Body of pancreas (tissue), 4 donors: ENCODE measurements around the gene GDPD3. TPM values are rescaled to one million over a fixed set of nuclear protein-coding genes. Genes with fewer than 3 reads are reported as not detected.

Experiments used
- ATAC-seq: fragments of 150-250 bp; one replicate; pipeline ENCODE4 v1.9.1; 2016
- DNase-seq, 4 donors: peaks; one replicate each; pipeline ENCODE4 v3.0.0-alpha.2; 2019
- H3K27ac ChIP-seq, 4 donors: fragments of 200-600 bp; sonication (generic); 1 replicate in 3 of 4; 2 replicates in 1 of 4; pipeline versions ENCODE4 v1.5.1 to v1.6.1; 2016 to 2019; ENCODE audit warnings: mild to moderate bottlenecking in 1 of 4, mixed read lengths in 1 of 4, moderate library complexity in 1 of 4
- H3K27me3 ChIP-seq, 2 donors: fragments of 200-600 bp; sonication (generic); one replicate each; pipeline ENCODE4 v1.6.0; 2016; ENCODE audit warnings: mild to moderate bottlenecking in 1 of 2
- H3K36me3 ChIP-seq, 2 donors: fragments of 200-600 bp; sonication (generic); replicated peaks in 1 of 2; 2 replicates each; pipeline ENCODE4 v1.5.1; 2016; ENCODE audit warnings: low read depth in 2 of 2; ENCODE audit not compliant: insufficient read depth in 1 of 2
- H3K4me1 ChIP-seq: fragments of 200-600 bp; sonication (generic); one replicate; pipeline ENCODE4 v1.6.0; 2016
- H3K4me3 ChIP-seq, 2 donors: fragments of 200-600 bp; sonication (generic); 1 replicate in 1 of 2; 2 replicates in 1 of 2; pipeline ENCODE4 v1.5.1; 2016 to 2019
- H3K9me3 ChIP-seq, 3 donors: fragments of 200-600 bp; sonication (generic); 1 replicate in 2 of 3; 2 replicates in 1 of 3; pipeline ENCODE4 v1.5.1; 2016
- CTCF ChIP-seq, 7 experiments: fragments of 450-650 bp in 4 of 7; fragments of 200-600 bp in 3 of 7; sonication (generic) in 3 of 7; IDR thresholded peaks; one replicate each; pipeline ENCODE4 v1.5.1; 2016 to 2019; ENCODE audit warnings: antibody characterized with exemption in 7 of 7
- POLR2A ChIP-seq, 3 donors: fragments of 450-650 bp; IDR thresholded peaks; one replicate each; pipeline ENCODE4 v1.6.1; 2016; ENCODE audit warnings: antibody characterized with exemption in 3 of 3, mild to moderate bottlenecking in 2 of 3
- whole genome bisulfite sequencing, 2 donors: methylation state at CpG; one replicate each; pipeline ENCODE4 v1.1.5; 2017; 5-methylcytosine and 5-hydroxymethylcytosine counted together
- intact Hi-C: fragments of 100-400 bp; cut with DNase I; formaldehyde crosslinking; loops from one replicate; pipeline ENCODE4 v1.15.1; 2023
- total RNA-seq, 2 donors: library from RNA; depleted of rRNA; stranded (reverse); fragments of >200 nt; gene quantifications; one replicate each; pipeline ENCODE4 v1.1.0, GENCODE V29; 2016

The GDPD3 gene
- total RNA-seq, 2 donors from 2014 or later = 1.8 TPM; not detected in 1

GRCh38 chr16:30108059-30108850, 5.1 kb downstream of the GDPD3 start:
- no peak overlapping the region for H3K27ac ChIP-seq
- no peak for ATAC-seq

GRCh38 chr16:30104492-30104891, 8.8 kb downstream of the GDPD3 start:
- ATAC-seq = no peak
- no peaks in the 10 kb centered on the region for H3K9me3 ChIP-seq
- no peaks in the 10 kb centered on the region for H3K4me1 ChIP-seq
- no peak for DNase-seq
- TF ChIP-seq POLR2A (IDR thresholded peaks at IDR 0.05) (no peak), CTCF (IDR thresholded peaks at IDR 0.05) (no peak)
- H3K4me3 ChIP-seq = no peak overlapping the region
- no peak overlapping the region for H3K27ac ChIP-seq
- H3K27me3 ChIP-seq = no peaks in the 10 kb centered on the region
- WGBS, 2 donors = 52 to 58% methylated on average over 6 of the region's 6 CpGs
- no peaks in the 10 kb centered on the region for H3K36me3 ChIP-seq
- intact Hi-C loops = no loop called here

More at GRCh38 chr16:30108059-30108850, 5.1 kb downstream of the GDPD3 start:
- Histone ChIP-seq H3K27me3 (no peaks in the 10 kb centered on the region), H3K4me1 (no peaks in the 10 kb centered on the region), H3K9me3 (no peaks in the 10 kb centered on the region), H3K4me3 (no peak overlapping the region), H3K36me3 (no peaks in the 10 kb centered on the region)
- 91 to 97% methylated on average over 8 to 13 of the region's 15 CpGs for WGBS, 2 donors
- no peak for DNase-seq
- intact Hi-C loops = no loop called here
- TF ChIP-seq CTCF (IDR thresholded peaks at IDR 0.05) = no peak
- TF ChIP-seq POLR2A (IDR thresholded peaks at IDR 0.05) = no peak

GRCh38 chr16:30104090-30104489, 9.2 kb downstream of the GDPD3 start:
- H3K4me1 ChIP-seq = no peaks in the 10 kb centered on the region
- no peak for TF ChIP-seq POLR2A (IDR thresholded peaks at IDR 0.05)
- TF ChIP-seq CTCF (IDR thresholded peaks at IDR 0.05) = no peak
- H3K27me3 ChIP-seq = no peaks in the 10 kb centered on the region
- 80 to 83% methylated on average over 4 of the region's 4 CpGs for WGBS, 2 donors
- H3K4me3 ChIP-seq = no peak overlapping the region
- intact Hi-C loops = no loop called here
- H3K27ac ChIP-seq = no peak overlapping the region
- H3K36me3 ChIP-seq = no peaks in the 10 kb centered on the region
- H3K9me3 ChIP-seq = no peaks in the 10 kb centered on the region
- no peak for DNase-seq
- no peak for ATAC-seq

- Histone ChIP-seq H3K9me3 (no peaks in the 10 kb centered on the region), H3K27me3 (no peaks in the 10 kb centered on the region), H3K36me3 (peaks cover 0 to 2% of the 10 kb centered on the region in 2 donors), H3K4me1 (peaks cover 35% of the 10 kb centered on the region), H3K4me3 (no peak overlapping the region), H3K27ac (peak overlapping the region in 3 of 4 donors; percentile 90 to 93 (median 92))
- TF ChIP-seq POLR2A (IDR thresholded peaks at IDR 0.05) (no peak), CTCF (IDR thresholded peaks at IDR 0.05) (no peak)
- 92 to 95% methylated on average over 18 of the region's 18 CpGs for WGBS, 2 donors
- intact Hi-C loops = no loop called here
- ATAC-seq = no peak
- DNase-seq = no peak
Measured at GRCh38 chr16:30096862-30097563, 16.3 kb downstream of the GDPD3 start.
